Osteocyte (in vitro differentiated cells): ENCODE measurements around the gene FNDC10. TPM values are rescaled to one million over a fixed set of nuclear protein-coding genes. Genes with fewer than 3 reads are reported as not detected.

Experiments
- DNase-seq: peaks from one replicate; pipeline ENCODE4 v3.0.0; 2021; ENCODE audit warnings: mixed read lengths; ENCODE audit not compliant: unreplicated experiment; ENCODE audit errors: extremely low spot score
- H3K27ac Mint-ChIP-seq: one replicate; pipeline ENCODE4 v1.8.0; 2021; ENCODE audit warnings: mild to moderate bottlenecking, mixed read lengths; ENCODE audit not compliant: unreplicated experiment
- H3K27me3 Mint-ChIP-seq: one replicate; pipeline ENCODE4 v1.8.0; 2021; ENCODE audit warnings: mixed read lengths; ENCODE audit not compliant: unreplicated experiment
- H3K36me3 Mint-ChIP-seq: one replicate; pipeline ENCODE4 v1.8.0; 2021; ENCODE audit warnings: mixed read lengths; ENCODE audit not compliant: unreplicated experiment
- H3K4me1 Mint-ChIP-seq: one replicate; pipeline ENCODE4 v1.8.0; 2021; ENCODE audit warnings: mixed read lengths; ENCODE audit not compliant: unreplicated experiment
- H3K4me3 Mint-ChIP-seq: one replicate; pipeline ENCODE4 v1.8.0; 2021; ENCODE audit warnings: mild to moderate bottlenecking, moderate library complexity, mixed read lengths; ENCODE audit not compliant: unreplicated experiment
- H3K9me3 Mint-ChIP-seq: one replicate; pipeline ENCODE4 v1.8.0; 2021; ENCODE audit warnings: mixed read lengths; ENCODE audit not compliant: unreplicated experiment
- CTCF ChIP-seq: fragments of 200-600 bp; sonication (generic); IDR thresholded peaks from 2 replicates; pipeline ENCODE4 v1.5.0; 2021; ENCODE audit warnings: antibody characterized with exemption, mild to moderate bottlenecking, moderate library complexity
- total RNA-seq: library from RNA; stranded (reverse); gene quantifications from 2 replicates; pipeline ENCODE4 v1.2.1, GENCODE V29; 2021

The FNDC10 gene
- total RNA-seq, 1 donor from 2014 or later, result 25.6 TPM

GRCh38 chr1:1629430-1630190 lies 29.7 kb upstream of the FNDC10 start:
- peaks cover 2% of the 10 kb centered on the region for H3K4me1 Mint-ChIP-seq
- DNase-seq, result no peak
- no peak for TF ChIP-seq CTCF
- no peaks in the 10 kb centered on the region for H3K27me3 Mint-ChIP-seq
- H3K9me3 Mint-ChIP-seq, result no peaks in the 10 kb centered on the region
- H3K36me3 Mint-ChIP-seq, result no peaks in the 10 kb centered on the region
- no peak overlapping the region for H3K27ac Mint-ChIP-seq
- H3K4me3 Mint-ChIP-seq, result no peak overlapping the region

- H3K36me3 Mint-ChIP-seq, result no peaks in the 10 kb centered on the region
- no peak for DNase-seq
- peaks cover 2% of the 10 kb centered on the region for H3K4me1 Mint-ChIP-seq
- no peak overlapping the region for H3K4me3 Mint-ChIP-seq
- H3K27ac Mint-ChIP-seq, result no peak overlapping the region
- H3K27me3 Mint-ChIP-seq, result no peaks in the 10 kb centered on the region
- H3K9me3 Mint-ChIP-seq, result no peaks in the 10 kb centered on the region
- TF ChIP-seq CTCF, result no peak
These were observed 29.0 kb upstream of the FNDC10 start for GRCh38 chr1:1628754-1629429.

GRCh38 chr1:1627829-1628753 lies 28.2 kb upstream of the FNDC10 start:
- Mint-ChIP-seq H3K36me3 (no peaks in the 10 kb centered on the region), H3K27ac (no peak overlapping the region), H3K4me1 (peaks cover 2% of the 10 kb centered on the region), H3K9me3 (no peaks in the 10 kb centered on the region), H3K27me3 (no peaks in the 10 kb centered on the region), H3K4me3 (no peak overlapping the region)
- TF ChIP-seq CTCF, result no peak
- no peak for DNase-seq

DNA sequence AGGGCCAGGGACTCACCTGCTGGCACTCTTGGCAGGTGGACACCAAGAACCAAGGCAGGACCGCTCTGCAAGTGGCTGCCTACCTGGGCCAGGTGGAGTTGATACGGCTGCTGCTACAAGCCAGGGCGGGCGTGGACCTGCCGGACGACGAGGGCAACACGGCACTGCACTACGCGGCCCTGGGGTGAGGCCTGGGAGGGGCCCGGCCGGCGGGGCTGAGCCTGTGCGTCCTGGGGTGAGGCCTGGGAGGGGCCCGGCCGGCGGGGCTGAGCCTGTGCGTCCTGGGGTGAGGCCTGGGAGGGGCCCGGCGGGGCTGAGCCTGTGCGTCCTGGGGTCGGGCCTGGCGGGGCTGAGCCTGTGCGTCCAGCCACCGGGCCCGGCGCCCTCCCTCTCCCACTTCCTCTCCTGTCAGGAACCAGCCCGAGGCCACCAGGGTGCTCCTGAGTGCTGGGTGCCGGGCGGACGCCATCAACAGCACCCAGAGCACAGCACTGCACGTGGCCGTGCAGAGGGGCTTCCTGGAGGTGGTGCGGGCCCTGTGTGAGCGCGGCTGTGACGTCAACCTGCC lies 27.4 kb upstream of the FNDC10 start:
- Mint-ChIP-seq H3K27ac (no peak overlapping the region), H3K9me3 (no peaks in the 10 kb centered on the region), H3K36me3 (no peaks in the 10 kb centered on the region), H3K4me1 (peaks cover 2% of the 10 kb centered on the region), H3K27me3 (no peaks in the 10 kb centered on the region), H3K4me3 (no peak overlapping the region)
- TF ChIP-seq CTCF, result no peak
- no peak for DNase-seq
